UCSD-AML1 (cell line): Measurements from ENCODE around the gene ABCA13.

Experiments
- DNase-seq: peaks from one replicate; lab custom pipeline; 2025; ENCODE audit not compliant: unreplicated experiment; lab: John Stamatoyannopoulos, UW

ABCA13 gene

GRCh38 chr7:48627164-48627563 lies 455.9 kb downstream of the ABCA13 start:
- no peak for DNase-seq

- DNase-seq, result no peak
Measured at GRCh38 chr7:48628793-48629349, 457.6 kb downstream of the ABCA13 start.

DNA sequence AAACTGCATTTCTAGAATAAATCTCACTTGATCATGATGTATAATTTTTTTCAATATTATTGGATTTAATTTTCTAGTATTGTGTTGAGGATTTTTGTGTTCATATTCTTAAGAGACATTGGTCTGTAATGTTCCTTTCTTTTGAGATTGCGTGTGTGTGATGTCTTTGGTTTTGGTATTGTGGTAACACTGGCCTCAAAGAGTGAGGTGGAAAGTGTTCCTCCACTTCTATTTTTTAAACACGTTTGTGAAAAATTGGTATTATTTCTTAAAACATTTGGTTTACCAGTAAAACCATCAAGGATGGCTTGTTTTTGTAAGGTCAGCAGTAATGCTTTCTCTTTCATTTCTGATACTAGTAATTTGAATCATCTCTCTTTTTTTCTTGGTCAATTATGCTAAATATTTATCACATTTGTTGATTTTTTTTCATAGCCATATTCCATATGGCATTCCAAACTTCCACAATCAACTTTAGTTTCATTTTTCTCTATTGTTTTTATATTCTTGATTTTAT lies 462.9 kb downstream of the ABCA13 start:
- no peak for DNase-seq

DNA sequence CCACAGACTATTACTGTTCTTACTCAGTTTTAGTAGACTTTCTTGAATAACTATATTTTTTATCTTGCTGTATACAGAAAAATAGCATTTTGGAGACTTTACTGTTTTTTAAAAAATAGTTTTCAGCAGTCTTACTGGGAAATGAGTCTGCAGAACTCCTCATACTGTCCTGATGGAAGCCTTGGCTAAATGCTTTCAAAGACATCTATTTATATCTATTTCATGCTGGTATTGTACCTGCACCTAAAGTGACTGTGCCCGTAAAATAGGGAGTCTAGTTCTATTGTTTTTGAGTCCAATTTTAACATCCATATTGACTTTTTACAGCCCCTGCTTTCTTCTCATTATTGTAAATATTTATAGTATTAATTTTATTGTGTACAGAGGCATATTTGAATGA lies 464.5 kb downstream of the ABCA13 start:
- DNase-seq, result no peak

DNA sequence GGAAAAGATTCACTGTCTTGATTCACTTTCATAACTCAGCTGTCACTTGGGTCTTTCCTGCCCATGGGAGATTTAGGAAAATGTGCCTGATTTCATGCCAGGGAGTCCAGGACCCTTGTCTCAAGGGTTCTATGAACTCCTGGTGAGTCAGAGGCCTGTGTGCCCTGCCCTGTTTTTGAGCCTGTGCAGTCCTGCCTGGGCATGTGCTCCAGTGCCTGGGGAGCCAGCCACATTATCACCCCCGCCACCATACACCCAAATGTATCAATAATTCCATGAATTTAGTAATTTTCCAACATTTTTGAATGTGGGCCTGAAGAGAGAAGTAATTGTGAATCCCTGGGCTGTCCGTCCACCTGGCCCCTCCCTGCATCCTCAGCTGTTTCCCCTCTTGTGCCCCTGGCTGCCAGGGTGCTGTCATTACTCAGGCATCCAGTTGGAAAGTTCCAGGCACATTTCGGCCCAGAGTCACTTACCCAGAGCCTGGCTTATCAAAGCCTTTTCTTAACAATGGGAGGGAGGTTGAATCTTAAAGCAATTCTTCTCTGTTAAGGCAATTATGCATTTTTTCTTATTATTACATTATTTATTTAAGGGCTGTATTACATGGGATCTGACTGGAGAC lies 465.2 kb downstream of the ABCA13 start:
- DNase-seq, result no peak

DNA sequence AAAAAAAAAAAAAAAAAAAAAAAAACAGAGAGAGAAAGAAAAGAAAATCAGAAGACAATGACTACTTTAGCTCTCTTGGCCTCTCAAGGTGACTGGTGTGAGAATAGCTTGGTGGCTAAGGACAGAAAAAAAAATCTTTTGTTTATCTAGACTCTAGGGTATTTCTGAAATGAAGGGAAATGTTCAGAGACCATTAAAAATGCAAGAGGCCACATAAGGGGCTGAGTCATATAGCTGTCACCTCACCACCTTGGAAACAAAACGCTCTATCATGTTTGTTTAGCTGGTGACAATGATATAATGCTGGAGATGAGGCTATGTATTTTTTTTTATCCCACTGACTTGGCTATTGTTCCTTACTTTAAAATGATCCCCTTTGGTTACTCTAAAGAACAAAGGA lies 466.1 kb downstream of the ABCA13 start:
- DNase-seq, result no peak

DNA sequence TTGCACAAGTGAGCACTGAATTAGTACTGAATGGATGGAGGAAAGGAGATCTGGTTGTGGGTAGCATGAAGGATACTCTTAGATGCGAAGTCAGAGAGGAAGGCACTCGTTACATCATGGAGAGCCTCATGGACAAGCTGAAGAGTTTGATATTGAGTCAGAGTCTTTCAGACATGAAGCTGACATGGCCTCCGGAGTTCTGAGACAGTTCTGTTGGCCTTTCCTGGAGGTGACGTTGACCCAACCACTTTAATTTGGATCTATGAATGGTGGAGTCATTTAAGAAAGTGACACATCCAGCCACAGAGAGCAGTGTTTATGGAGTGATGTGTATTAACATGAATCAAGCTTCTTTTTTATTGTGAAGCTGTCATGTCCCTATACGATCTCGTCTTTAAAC lies 466.8 kb downstream of the ABCA13 start:
- no peak for DNase-seq

- no peak for DNase-seq
Measured at GRCh38 chr7:48643431-48644013, 472.3 kb downstream of the ABCA13 start.

- no peak for DNase-seq
Measured at GRCh38 chr7:48658138-48658537, 486.9 kb downstream of the ABCA13 start.

- no peak for DNase-seq
Measured at GRCh38 chr7:48660306-48660870, 489.1 kb downstream of the ABCA13 start.

DNA sequence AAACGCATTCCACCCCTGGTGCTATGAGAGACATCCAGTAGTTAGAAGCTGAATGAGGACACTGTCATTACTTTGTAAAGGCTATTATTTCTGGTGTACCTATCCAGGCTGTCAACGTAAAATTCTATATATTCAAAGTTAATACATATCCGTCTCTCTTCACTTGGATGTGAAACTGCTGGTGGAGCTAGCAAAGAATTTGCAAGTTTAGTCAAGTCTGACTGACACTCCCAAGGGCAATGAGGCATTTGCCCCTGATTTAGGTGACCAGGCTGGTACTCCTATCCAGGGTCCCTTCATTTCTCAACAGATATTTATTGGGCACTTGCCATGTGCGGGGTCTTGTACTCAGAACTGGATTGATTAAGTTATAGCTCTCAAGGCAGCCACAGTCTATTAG lies 493.0 kb downstream of the ABCA13 start:
- no peak for DNase-seq

DNA sequence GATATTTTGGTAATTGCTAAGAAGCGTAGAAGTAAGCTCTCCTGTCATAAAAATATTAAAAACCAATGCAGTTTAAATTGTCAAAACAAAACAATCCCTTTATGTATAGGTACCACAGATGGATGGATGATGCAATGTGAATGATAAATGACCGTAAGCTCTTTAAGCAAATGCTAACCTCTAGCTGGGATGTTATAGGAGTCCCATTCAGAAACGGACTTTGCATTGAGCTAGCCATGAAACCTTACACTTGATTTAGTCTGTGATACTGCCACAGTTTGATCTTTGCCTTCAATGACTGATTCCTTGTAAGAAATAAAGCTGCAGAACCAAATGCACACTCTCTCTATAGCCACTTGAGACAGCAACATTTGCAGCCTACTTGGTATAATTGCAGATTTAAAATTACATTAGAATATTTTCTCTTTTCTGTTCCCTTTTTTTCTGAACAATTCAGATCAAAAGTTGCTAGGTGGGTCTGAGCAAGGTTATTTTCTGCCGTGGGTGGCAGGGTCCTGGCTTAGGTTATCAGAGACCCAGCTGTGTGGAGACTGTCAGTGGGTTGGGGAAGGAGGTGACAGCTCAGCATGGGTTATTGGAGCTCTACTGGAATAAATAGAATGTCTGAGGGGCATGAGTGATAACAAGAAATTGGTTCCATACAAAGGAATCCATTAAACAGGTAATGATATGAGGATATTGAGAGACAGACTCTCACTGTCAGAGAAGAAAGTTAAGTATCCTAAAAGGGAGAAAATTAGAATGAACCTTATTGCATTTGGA lies 494.3 kb downstream of the ABCA13 start:
- no peak for DNase-seq

DNA sequence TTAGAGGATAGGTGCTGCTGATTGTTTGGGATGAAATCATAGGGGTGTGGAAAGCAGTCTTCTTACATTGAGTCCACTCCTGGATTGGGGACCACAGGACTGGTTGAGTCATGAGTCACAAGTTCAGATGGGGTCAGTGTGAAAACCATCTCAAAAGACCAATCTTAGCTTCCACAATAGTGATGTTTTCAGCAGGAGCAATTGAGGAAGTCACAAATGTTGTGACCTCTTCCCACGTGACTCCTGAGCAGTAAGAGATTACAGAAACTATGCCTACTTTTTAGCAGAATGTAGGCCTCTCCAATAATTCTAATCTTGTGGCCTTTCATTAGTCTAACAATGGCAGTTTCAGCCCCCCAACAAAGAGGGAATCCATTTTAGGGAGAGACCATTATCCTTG lies 496.1 kb downstream of the ABCA13 start:
- no peak for DNase-seq

DNA sequence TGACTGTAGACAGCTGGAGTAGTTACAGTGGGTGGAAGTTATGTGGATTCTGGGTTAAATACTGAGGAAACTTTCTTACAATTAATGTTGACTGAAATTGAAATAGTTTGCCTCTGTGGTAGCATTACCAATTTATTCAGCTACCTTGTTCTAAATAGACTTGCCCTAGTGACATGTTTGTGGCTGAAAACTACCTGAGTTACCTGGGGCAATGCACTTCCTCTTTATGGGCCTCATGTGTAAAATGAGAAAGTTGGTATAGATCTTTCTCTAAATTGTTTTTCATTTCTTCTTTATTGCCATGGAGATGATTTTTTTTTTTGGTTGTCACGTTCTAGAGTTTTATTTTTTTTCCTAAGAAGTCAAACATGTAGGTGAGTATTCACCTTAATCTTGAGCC lies 500.4 kb downstream of the ABCA13 start:
- no peak for DNase-seq

DNA sequence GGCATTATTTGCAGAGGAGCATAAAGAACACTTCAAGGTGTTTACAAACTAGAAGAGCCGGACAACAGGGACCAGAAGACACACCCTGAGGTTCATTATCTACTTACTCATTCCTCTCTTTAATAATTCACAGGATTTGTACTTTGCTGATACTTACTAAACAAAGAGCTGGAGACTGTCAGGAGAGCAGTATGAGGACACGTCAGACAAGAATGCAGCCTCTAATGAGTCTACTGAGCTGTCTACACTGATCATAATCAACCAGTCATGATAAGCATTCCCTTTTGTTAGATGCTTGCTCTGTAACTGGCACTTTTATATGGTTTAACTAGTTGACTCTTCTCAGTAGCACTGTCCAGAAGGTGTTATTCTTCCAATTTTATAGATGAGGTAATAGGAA lies 509.7 kb downstream of the ABCA13 start:
- DNase-seq, result no peak

GRCh38 chr7:48691788-48692187 lies 520.5 kb downstream of the ABCA13 start:
- no peak for DNase-seq
